Mesothelial cell of epicardium (in vitro differentiated cells): ENCODE measurements around the gene ZNF616. TPM values are rescaled to one million over a fixed set of nuclear protein-coding genes. Genes with fewer than 3 reads are reported as not detected.

Experiments
- DNase-seq, 2 experiments: peaks; one replicate each; pipeline ENCODE4 v3.0.0; 2021; ENCODE audit warnings: low spot score in 2 of 2; ENCODE audit not compliant: unreplicated experiment in 2 of 2
- H3K27ac Mint-ChIP-seq: 2 replicates; pipeline ENCODE4 v1.8.0; 2021; ENCODE audit warnings: mixed read lengths
- H3K27me3 Mint-ChIP-seq: 2 replicates; pipeline ENCODE4 v1.8.0; 2021; ENCODE audit warnings: low read depth, mixed read lengths
- H3K36me3 Mint-ChIP-seq: 2 replicates; pipeline ENCODE4 v1.8.0; 2021; ENCODE audit warnings: mixed read lengths
- H3K4me1 Mint-ChIP-seq: 2 replicates; pipeline ENCODE4 v1.8.0; 2021; ENCODE audit warnings: mixed read lengths
- H3K4me3 Mint-ChIP-seq: 2 replicates; pipeline ENCODE4 v1.8.0; 2021; ENCODE audit warnings: mild to moderate bottlenecking, moderate library complexity, mixed read lengths
- H3K9me3 Mint-ChIP-seq: 2 replicates; pipeline ENCODE4 v1.8.0; 2021; ENCODE audit warnings: mixed read lengths
- total RNA-seq: library from RNA; stranded (reverse); gene quantifications from 3 replicates; pipeline ENCODE4 v1.2.1, GENCODE V29; 2021
- TF ChIP-seq, protein P1 (sequence below): fragments of 200-600 bp; sonication (generic); IDR thresholded peaks from one replicate; pipeline ENCODE4 v1.5.0; 2021; ENCODE audit warnings: antibody characterized with exemption; ENCODE audit not compliant: unreplicated experiment

Gene ZNF616
- total RNA-seq, 1 donor from 2014 or later, result 21.7 TPM

DNA sequence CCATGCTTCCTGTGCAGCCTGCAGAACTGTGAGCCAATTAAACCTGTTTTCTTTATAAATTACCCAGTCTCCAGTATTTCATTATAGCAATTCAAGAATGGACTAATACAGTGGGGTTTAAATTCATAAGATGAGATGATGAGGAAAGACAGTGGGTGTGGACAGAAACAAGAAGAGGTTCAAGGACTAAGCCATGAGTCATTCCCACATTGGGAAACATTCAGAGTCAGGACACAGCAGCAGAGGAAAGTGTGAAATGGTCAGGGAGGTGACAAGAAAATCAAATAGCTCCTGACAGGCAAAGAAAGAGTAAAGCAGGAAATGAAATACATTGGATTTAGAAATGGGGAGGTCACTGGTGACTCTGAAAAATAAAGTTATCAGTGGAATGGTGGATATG is 53.3 kb downstream of the ZNF616 start:
- Mint-ChIP-seq H3K36me3 (peaks cover 94% of the 10 kb centered on the region), H3K9me3 (peaks cover 43% of the 10 kb centered on the region), H3K4me3 (no peak overlapping the region), H3K4me1 (no peaks in the 10 kb centered on the region), H3K27me3 (no peaks in the 10 kb centered on the region), H3K27ac (no peak overlapping the region)
- TF ChIP-seq, protein P1, sequence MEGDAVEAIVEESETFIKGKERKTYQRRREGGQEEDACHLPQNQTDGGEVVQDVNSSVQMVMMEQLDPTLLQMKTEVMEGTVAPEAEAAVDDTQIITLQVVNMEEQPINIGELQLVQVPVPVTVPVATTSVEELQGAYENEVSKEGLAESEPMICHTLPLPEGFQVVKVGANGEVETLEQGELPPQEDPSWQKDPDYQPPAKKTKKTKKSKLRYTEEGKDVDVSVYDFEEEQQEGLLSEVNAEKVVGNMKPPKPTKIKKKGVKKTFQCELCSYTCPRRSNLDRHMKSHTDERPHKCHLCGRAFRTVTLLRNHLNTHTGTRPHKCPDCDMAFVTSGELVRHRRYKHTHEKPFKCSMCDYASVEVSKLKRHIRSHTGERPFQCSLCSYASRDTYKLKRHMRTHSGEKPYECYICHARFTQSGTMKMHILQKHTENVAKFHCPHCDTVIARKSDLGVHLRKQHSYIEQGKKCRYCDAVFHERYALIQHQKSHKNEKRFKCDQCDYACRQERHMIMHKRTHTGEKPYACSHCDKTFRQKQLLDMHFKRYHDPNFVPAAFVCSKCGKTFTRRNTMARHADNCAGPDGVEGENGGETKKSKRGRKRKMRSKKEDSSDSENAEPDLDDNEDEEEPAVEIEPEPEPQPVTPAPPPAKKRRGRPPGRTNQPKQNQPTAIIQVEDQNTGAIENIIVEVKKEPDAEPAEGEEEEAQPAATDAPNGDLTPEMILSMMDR, result no peak
- no peak for DNase-seq

- DNase-seq, result no peak
These were observed 69.2 kb downstream of the ZNF616 start for GRCh38 chr19:52070496-52070895.

DNA sequence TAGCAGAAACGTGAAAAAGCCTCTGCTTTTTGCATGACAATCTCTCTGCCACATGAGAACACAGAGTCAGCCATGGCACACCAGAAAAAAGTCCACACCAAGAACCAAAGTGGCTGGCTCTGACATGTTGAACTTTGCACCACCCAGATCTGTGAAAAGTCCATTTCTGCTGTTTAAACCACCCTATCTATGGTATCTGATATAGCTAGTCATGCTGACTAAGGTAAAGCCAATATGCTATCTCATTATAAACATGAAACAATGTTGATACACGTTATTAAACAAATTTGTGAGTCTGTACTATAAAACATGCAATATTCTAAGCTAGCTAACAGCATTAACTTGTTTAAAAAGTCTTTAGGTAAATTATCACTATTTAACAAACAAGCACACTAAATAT is 70.1 kb downstream of the ZNF616 start:
- H3K36me3 Mint-ChIP-seq, result peaks cover 94% of the 10 kb centered on the region
- no peak for DNase-seq
- H3K27me3 Mint-ChIP-seq, result no peaks in the 10 kb centered on the region
- H3K9me3 Mint-ChIP-seq, result peaks cover 74% of the 10 kb centered on the region
- no peak overlapping the region for H3K27ac Mint-ChIP-seq
- no peaks in the 10 kb centered on the region for H3K4me1 Mint-ChIP-seq
- TF ChIP-seq, protein P1, result no peak
- H3K4me3 Mint-ChIP-seq, result no peak overlapping the region

More at GRCh38 chr19:52070496-52070895, 69.2 kb downstream of the ZNF616 start:
- Mint-ChIP-seq H3K27ac (no peak overlapping the region), H3K27me3 (no peaks in the 10 kb centered on the region), H3K36me3 (peaks cover 94% of the 10 kb centered on the region), H3K4me1 (no peaks in the 10 kb centered on the region), H3K4me3 (no peak overlapping the region), H3K9me3 (peaks cover 77% of the 10 kb centered on the region)
- TF ChIP-seq, protein P1, result no peak

- Mint-ChIP-seq H3K4me3 (no peak overlapping the region), H3K27ac (no peak overlapping the region), H3K4me1 (no peaks in the 10 kb centered on the region), H3K36me3 (peaks cover 88% of the 10 kb centered on the region), H3K27me3 (no peaks in the 10 kb centered on the region), H3K9me3 (peaks cover 64% of the 10 kb centered on the region)
- DNase-seq, result no peak
- TF ChIP-seq, protein P1, result no peak
These were observed 73.4 kb downstream of the ZNF616 start for GRCh38 chr19:52066258-52066863.

DNA sequence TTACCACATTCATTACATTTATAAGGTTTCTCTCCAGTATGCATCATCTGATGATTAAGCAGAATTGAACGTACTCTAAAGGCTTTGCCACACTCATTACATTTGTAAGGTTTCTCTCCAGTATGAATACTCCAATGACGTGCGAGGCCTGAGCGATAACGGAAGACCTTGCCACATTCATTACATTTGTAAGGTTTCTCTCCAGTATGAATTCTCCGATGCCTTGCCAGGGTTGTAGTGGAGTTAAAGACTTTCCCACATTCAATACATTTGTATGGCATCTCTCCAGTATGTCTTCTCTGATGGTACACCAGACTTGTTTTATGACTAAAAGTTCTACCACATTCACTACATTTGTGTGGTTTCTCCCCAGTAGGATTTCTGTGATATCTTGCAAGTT is 74.3 kb downstream of the ZNF616 start:
- H3K36me3 Mint-ChIP-seq, result peaks cover 87% of the 10 kb centered on the region
- H3K4me1 Mint-ChIP-seq, result no peaks in the 10 kb centered on the region
- H3K27me3 Mint-ChIP-seq, result no peaks in the 10 kb centered on the region
- no peak for DNase-seq
- TF ChIP-seq, protein P1, result no peak
- no peak overlapping the region for H3K27ac Mint-ChIP-seq
- H3K9me3 Mint-ChIP-seq, result peaks cover 64% of the 10 kb centered on the region
- no peak overlapping the region for H3K4me3 Mint-ChIP-seq

Other genes with a start within 250 kb of the ZNF616 start
- 28.4 to 31.8 TPM (median 30.7 TPM) in 3 replicates for gene ZNF649, start 234.9 kb downstream of the ZNF616 start, total RNA-seq
- gene ZNF613, start 212.5 kb downstream of the ZNF616 start, total RNA-seq, result 5.7 to 9.2 TPM (median 8.3 TPM) in 3 replicates
- 14.8 to 16.9 TPM (median 15.3 TPM) in 3 replicates for gene ZNF350, start 153.1 kb downstream of the ZNF616 start, total RNA-seq
- 14.3 to 17.0 TPM (median 14.6 TPM) in 3 replicates for gene ZNF615, start 131.7 kb downstream of the ZNF616 start, total RNA-seq
- 13.9 to 16.3 TPM (median 15.8 TPM) in 3 replicates for gene ZNF614, start 111.6 kb downstream of the ZNF616 start, total RNA-seq
- gene ZNF432, start 91.1 kb downstream of the ZNF616 start, total RNA-seq, result 23.3 to 25.9 TPM (median 23.7 TPM) in 3 replicates
- gene ZNF841, start 44.2 kb downstream of the ZNF616 start, total RNA-seq, result 36.4 to 40.5 TPM (median 37.9 TPM) in 3 replicates
- gene ZNF836, start 31.7 kb upstream of the ZNF616 start, total RNA-seq, result 17.4 to 21.2 TPM (median 19.1 TPM) in 3 replicates
- gene PPP2R1A, start 50.1 kb upstream of the ZNF616 start, total RNA-seq, result 308 to 331 TPM (median 314 TPM) in 3 replicates
- 26.2 to 28.8 TPM (median 26.9 TPM) in 3 replicates for gene ZNF766, start 129.6 kb upstream of the ZNF616 start, total RNA-seq
- gene ZNF480, start 157.2 kb upstream of the ZNF616 start, total RNA-seq, result 16.3 to 18.0 TPM (median 18.0 TPM) in 3 replicates
- gene ZNF610, start 196.3 kb upstream of the ZNF616 start, total RNA-seq, result 14.2 to 16.0 TPM (median 14.2 TPM) in 3 replicates
- gene ZNF880, start 230.0 kb upstream of the ZNF616 start, total RNA-seq, result 17.4 to 18.7 TPM (median 18.7 TPM) in 3 replicates